Stimulated activated CD4-positive, alpha-beta T cell treated with anti-CD3 and anti-CD28 coated beads, TNF-alpha, amount 100 ng/mL, for 1 hour (primary cell): ENCODE results near the gene IER2.
"Not testable (repeated sequence)": the region's sequence is repeated elsewhere in the genome, so short reads cannot be mapped to it uniquely, and the experiment has no call there.

Source experiments
- DNase-seq, 3 donors: peaks; one replicate each; pipeline ENCODE4 v3.0.0-alpha.2; 2020; ENCODE audit warnings: low read depth in 3 of 3, low spot score in 1 of 3

The IER2 gene

DNA sequence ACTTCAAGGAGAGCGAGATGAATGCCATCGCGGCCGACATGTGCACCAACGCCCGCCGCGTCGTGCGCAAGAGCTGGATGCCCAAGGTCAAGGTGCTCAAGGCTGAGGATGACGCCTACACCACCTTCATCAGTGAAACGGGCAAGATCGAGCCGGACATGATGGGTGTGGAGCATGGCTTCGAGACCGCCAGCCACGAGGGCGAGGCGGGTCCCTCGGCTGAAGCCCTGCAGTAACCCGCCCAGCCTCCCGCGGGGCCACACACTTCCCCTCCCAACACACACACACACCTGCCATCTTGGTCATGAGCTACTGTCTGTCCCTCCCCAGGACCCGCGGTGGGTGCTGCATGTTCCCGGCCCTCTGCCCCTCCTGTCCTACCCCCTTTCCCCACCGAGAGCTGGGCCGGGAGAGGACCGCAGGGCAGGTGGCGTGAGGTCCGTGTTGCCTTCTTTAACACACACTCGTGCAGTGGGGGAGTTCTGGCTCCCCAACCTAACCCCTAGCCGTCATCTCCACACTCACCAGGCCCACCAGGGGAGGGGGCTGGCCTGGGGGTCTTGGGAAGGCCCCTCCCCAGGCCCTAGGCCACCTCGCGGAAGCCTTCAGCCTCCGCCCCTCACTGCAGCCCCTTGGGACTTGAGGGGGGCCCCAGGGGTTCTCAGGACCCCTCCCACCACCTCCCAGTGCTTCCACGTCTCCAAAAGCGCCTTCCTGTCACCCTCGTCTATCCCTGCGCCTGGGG, 11.9 kb upstream of the IER2 start:
- DNase-seq, result no peak

DNA sequence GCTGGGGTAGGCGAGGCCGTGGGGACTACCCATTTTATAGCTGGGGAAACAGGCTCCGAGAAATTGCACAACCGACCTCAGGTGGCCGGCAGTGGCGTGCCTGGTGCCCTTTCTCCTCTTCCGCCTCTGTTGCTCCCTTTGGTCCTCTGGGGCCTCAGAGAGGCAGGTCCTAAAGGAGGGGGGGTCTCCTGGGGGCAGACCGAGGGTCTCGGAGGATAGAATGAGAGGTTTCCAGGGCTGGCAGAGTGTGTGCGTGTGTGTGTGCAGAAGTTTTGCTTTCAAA, 11.4 kb upstream of the IER2 start:
- no peak for DNase-seq

DNA sequence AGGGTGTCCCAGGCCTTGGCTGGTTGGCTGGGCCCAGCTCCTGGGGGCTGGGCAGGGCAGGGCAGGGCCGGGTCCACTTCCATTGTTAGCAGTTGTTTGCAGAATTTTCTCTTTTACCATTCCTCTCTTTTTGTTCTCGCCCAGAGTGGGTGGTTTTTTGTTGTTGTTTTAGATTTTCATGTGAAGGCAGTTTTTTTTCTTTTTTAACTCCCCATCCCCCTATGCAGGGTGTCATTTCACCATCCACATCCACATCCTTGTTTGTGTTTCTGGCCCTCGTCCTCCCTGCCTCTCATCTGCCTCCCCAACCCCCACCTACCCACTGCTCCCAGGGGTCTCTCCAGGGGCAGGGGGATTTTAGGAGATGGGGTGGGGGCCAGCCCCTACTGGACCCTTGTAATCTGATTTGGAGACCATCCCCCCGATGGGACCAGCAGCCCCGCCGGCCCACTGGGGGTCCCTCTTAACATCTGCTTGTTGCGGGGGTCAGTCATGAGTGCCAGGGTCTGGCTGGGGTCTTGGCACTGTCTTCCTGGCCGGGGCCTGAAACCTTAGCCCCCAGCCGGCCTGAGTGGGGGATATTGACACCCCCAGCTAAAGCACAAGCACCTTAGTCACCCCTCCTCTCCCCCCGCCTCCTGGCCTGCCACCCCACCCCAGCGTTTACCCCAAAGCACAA, 10.4 kb upstream of the IER2 start:
- DNase-seq, result no peak

DNA sequence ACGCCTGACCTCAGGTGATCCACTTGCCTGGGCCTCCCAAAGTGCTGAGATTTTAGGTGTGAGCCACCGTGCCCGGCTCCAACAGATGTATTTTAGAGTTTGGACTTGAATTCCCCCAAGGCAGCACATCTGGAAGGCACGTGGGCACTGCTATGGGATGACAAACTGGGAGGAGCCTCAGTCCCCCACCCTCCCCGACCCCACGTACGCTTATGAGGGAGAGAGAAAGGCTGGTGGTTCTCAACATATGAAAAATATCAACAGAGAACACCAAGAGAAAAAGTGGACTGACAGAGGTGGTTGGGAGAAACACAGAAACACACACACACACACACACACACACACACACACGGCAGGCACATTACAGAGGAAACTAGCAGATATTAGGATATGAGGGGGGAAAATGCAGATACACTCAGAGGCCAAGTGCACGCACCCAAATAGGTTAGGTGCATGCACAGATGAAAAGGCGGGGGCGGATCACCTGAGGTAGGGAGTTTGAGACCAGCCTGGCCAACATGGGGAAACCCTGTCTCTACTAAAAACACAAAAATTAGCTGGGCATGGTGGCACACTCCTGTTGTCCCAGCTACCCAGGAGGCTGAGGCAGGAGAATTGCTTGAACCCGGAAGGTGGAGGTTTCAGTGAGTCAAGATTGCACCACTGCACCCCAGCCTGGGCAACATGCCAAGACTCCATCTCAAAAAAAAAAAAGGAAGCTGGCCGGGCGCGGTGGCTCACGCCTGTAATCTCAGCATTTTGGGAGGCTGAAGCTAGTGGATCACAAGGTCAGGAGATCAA, 3.2 kb upstream of the IER2 start:
- DNase-seq, result no peak

- DNase-seq, result not testable (repeated sequence)
Observed at GRCh38 chr19:13149173-13149627, 1.0 kb upstream of the IER2 start.

DNA sequence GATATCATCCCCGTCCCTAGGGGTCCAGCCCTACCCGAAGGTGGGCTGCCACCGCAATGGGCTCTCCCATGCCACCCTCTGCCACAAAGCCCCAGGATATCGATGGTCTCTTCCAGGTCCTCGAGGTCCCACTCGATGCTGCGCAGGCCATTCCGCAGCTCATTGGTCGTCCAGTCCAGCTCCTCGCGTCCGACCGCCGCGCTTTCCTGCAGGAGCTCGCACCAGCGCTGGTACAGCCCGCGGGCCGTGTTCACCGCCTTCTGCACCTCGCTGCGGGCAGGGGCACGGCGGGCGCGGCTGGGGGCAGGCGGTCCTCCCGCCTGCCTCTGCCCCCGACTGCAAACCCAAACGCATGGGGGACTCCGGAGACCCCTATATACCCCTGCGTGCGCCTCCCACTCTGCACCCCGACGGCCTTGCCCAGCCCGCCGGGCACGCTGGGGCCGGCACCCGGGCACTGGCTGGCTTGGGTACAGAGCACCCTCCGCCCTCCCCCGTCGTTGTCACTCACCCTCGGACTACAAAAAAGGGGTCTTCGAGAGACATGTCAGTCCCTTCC, 504 bp upstream of the IER2 start:
- no peak for DNase-seq

- no peak for DNase-seq
Observed at GRCh38 chr19:13150931-13151604, 857 bp downstream of the IER2 start.

- DNase-seq, result peak; percentile 88 to 90 (median 89)
Observed at GRCh38 chr19:13151605-13152355, 1.6 kb downstream of the IER2 start.

GRCh38 chr19:13152356-13152973, 2.3 kb downstream of the IER2 start:
- no peak for DNase-seq

- DNase-seq, result peak; percentile 96 to 99 (median 96)
Observed at GRCh38 chr19:13152974-13153568, 2.9 kb downstream of the IER2 start.

DNA sequence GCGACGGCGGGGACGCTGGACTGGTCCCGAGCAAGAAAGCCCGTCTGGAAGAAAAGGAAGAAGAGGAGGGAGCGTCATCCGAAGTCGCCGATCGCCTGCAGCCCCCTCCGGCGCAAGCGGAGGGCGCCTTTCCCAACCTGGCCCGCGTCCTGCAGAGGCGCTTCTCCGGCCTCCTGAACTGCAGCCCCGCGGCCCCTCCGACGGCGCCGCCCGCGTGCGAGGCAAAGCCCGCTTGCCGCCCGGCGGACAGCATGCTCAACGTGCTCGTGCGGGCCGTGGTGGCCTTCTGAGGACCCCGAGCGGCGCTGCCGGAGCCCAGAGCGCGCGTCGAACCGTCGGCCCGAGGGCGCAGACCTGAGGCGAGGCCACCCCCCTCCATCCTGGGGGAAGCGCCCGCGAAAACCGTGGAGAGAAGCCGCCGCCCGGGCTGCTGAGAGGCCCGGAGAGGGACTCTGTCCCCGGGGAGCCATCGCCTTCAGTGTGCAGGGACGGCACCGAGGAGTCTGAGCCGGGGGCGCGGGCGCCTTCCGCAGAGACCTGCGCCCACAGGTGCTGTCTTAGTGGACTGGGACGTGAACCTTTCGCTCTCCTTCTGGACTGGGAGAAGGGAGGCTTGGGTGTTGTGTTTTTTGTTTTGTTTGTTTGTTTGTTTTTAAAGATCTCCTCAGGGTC, 3.5 kb downstream of the IER2 start:
- no peak for DNase-seq

GRCh38 chr19:13154241-13154778, 4.1 kb downstream of the IER2 start:
- peak in 1 of 3 donors; percentile 42 for DNase-seq

DNA sequence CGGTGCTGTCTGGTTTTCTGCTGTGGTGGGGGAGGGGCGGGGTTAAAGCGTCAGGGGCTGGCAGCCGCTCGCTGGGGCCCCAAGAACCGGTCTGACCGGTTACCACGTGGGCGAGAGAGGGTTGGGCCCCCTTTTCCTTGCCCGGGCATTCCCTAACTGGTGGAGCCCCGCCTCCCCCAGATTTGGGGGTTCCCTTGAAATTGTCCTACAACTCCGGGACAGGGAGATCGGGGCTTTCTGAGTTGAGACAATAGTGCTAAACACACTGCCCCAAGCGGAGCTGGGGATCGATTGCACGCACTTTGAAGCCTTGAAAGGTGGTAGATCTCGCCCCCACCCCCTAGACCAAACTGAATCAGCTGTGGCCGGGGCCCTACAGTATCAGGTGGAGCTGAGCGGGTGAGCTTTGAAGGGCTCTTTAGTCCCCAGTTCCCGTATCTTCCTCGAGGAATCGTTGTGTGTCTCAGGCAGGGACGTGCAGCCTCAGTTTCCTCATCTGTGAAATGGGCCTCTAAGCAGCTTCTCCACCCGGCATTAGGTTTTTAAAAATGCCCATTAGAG, 4.8 kb downstream of the IER2 start:
- DNase-seq, result peak; percentile 64 to 67 (median 64)

DNA sequence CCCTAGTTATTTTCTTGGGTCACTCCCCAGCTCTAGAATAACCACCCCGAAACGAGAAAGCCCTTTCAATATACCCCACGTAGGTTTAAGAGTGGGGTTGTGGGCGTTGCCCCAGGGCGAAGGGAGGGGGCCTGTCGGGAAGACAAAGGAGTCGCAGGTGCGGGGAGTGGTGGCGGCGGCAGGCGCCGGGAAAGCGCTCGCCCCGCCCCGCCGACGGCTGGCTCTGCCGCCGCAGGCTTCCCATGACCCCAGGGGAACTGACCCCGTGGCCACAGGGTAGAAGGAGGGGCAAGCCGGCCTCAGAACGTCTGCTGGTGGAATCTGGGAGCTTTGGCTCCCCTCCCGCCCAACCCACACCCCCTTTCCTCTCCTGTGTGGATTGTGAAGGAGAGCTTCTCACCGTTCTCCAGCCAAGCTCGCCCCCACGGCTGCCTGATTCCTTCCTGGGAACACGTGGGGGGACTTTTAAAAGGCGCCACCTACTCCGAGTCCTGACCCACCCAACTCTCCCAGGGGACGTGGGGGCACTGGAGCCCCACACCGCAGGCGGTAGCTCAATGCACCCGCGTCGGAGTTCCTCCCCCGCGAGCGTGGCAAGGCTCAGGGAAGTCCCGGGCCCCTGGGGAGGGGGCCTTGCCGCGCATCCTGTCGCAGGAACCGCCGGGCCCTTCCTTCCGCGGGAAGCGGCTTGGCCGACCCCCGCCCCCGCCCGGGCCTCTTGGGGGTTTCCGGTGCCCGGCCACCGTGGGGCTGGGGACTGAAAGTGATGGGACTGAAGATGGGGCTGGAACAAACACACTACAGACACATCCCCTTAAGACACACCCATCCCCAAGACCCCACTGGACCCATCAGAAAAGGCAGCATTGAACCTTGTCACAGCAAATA, 5.5 kb downstream of the IER2 start:
- peak; percentile 49 to 68 (median 64) for DNase-seq

DNA sequence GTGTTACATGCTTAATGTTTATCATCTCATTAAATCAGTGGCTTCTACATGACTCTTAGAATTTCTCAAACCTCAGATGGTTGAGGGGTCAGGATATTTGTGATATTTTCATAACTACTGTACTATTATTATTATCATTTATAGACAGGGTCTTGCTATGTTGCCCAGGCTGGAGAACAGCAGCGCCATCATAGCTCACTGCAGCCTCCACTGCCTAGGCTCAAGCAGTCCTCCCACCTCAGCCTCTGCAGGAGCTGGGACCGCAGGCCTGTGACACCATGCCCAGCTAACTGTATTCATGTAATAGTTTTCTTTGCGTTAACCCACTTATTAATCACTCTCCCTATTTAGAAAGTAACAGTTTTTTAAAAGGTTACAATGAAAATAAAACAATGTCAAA, 9.5 kb downstream of the IER2 start:
- DNase-seq, result no peak

GRCh38 chr19:13160557-13160956, 10.3 kb downstream of the IER2 start:
- DNase-seq, result no peak
